Fibroblast of lung (primary cell): Measurements from ENCODE around the gene BATF2.

Source experiments
- CTCF ChIP-seq, 2 donors: IDR thresholded peaks in 1 of 2; conservative IDR thresholded peaks in 1 of 2; 1 replicate in 1 of 2; 2 replicates in 1 of 2; pipeline ENCODE4 v1.5.1; 2011 to 2012; ENCODE audit warnings: low read length in 2 of 2, control low read depth in 1 of 2, inconsistent platforms in 1 of 2, low read depth in 1 of 2, mild to moderate bottlenecking in 1 of 2
- EZH2 ChIP-seq: IDR thresholded peaks from 2 replicates; pipeline ENCODE4 v1.5.1; 2012; ENCODE audit warnings: low read length, control low read depth, mild to moderate bottlenecking; ENCODE audit errors: missing control alignments

- TF ChIP-seq CTCF (conservative IDR thresholded peaks at IDR 0.05 in 1 of 2, IDR thresholded peaks at IDR 0.05 in 1 of 2; ENCODE audit: low read depth in 1 of 2, low read length in 2 of 2) (no peak), EZH2 (no peak)
Measured at GRCh38 chr11:65045061-65045460, 48.3 kb upstream of the BATF2 start.
